Liver (tissue), 9 donors: ENCODE data around the gene MVB12B. TPM values are rescaled to one million over a fixed set of nuclear protein-coding genes. Genes with fewer than 3 reads are reported as not detected.

Source experiments
- DNase-seq: peaks from one replicate; pipeline ENCODE4 v3.0.0-alpha.2; 2017; ENCODE audit warnings: low spot score
- H3K27ac ChIP-seq, 2 donors: one replicate each; pipeline ENCODE4 v1.7.0; 2013; ENCODE audit warnings: inconsistent platforms in 2 of 2, low read length in 2 of 2, control low read depth in 1 of 2, low read depth in 1 of 2, mild to moderate bottlenecking in 1 of 2
- H3K27me3 ChIP-seq, 4 donors: one replicate each; pipeline versions ENCODE4 v1.6.1 to v1.7.0; 2013; ENCODE audit warnings: low read length in 3 of 4, inconsistent platforms in 1 of 4, mild to moderate bottlenecking in 1 of 4, moderate library complexity in 1 of 4; ENCODE audit not compliant: control insufficient read depth in 4 of 4, insufficient read depth in 4 of 4
- H3K36me3 ChIP-seq, 4 donors: one replicate each; pipeline versions ENCODE4 v1.6.1 to v1.7.0; 2013; ENCODE audit warnings: low read length in 3 of 4, mild to moderate bottlenecking in 3 of 4, low read depth in 1 of 4, moderate library complexity in 1 of 4; ENCODE audit not compliant: control insufficient read depth in 4 of 4, insufficient read depth in 3 of 4
- H3K4me1 ChIP-seq, 4 donors: one replicate each; pipeline versions ENCODE4 v1.6.1 to v1.7.0; 2013; ENCODE audit warnings: low read length in 3 of 4, mild to moderate bottlenecking in 3 of 4, moderate library complexity in 1 of 4; ENCODE audit not compliant: control insufficient read depth in 4 of 4, insufficient read depth in 4 of 4
- H3K4me3 ChIP-seq, 3 donors: one replicate each; pipeline versions ENCODE4 v1.6.1 to v1.7.0; 2013; ENCODE audit warnings: low read length in 3 of 3, control low read depth in 1 of 3, low read depth in 1 of 3, mild to moderate bottlenecking in 1 of 3
- H3K9ac ChIP-seq, 2 donors: one replicate each; pipeline ENCODE4 v1.7.0; 2013; ENCODE audit warnings: low read length in 2 of 2, mild to moderate bottlenecking in 2 of 2, moderate library complexity in 2 of 2, control low read depth in 1 of 2, low read depth in 1 of 2
- H3K9me3 ChIP-seq, 4 donors: one replicate each; pipeline versions ENCODE4 v1.6.1 to v1.7.0; 2013; ENCODE audit warnings: low read length in 3 of 4; ENCODE audit not compliant: control insufficient read depth in 4 of 4
- EGR1 ChIP-seq, 2 donors: IDR thresholded peaks; 2 replicates each; pipeline ENCODE4 v1.6.1; 2016 to 2018; ENCODE audit warnings: antibody characterized with exemption in 2 of 2, low read depth in 2 of 2
- FOXA1 ChIP-seq: IDR thresholded peaks from 2 replicates; pipeline ENCODE4 v1.6.1; 2016; ENCODE audit warnings: antibody characterized with exemption
- FOXA2 ChIP-seq: IDR thresholded peaks from 2 replicates; pipeline ENCODE4 v1.6.1; 2016; ENCODE audit warnings: antibody characterized with exemption
- GABPA ChIP-seq, 2 donors: IDR thresholded peaks in 1 of 2; conservative IDR thresholded peaks in 1 of 2; 2 replicates each; pipeline ENCODE4 v1.6.1; 2016; ENCODE audit warnings: antibody characterized with exemption in 2 of 2, mild to moderate bottlenecking in 1 of 2, moderate library complexity in 1 of 2
- HNF4A ChIP-seq, 2 donors: conservative IDR thresholded peaks; 2 replicates each; pipeline ENCODE4 v1.6.1; 2016; ENCODE audit warnings: antibody characterized with exemption in 2 of 2, mild to moderate bottlenecking in 2 of 2
- HNF4G ChIP-seq: IDR thresholded peaks from 2 replicates; pipeline ENCODE4 v1.6.1; 2016; ENCODE audit warnings: antibody characterized with exemption
- JUND ChIP-seq, 2 donors: IDR thresholded peaks; 2 replicates each; pipeline ENCODE4 v1.6.1; 2016; ENCODE audit warnings: antibody characterized with exemption in 2 of 2
- NR2F2 ChIP-seq: IDR thresholded peaks from 2 replicates; pipeline ENCODE4 v1.6.1; 2016; ENCODE audit warnings: antibody characterized with exemption
- RAD21 ChIP-seq, 2 donors: IDR thresholded peaks; 2 replicates each; pipeline ENCODE4 v1.6.1; 2016; ENCODE audit warnings: antibody characterized with exemption in 2 of 2, mild to moderate bottlenecking in 2 of 2
- RXRA ChIP-seq, 2 donors: IDR thresholded peaks; 2 replicates each; pipeline ENCODE4 v1.6.1; 2017 to 2018; ENCODE audit warnings: antibody characterized with exemption in 2 of 2, mild to moderate bottlenecking in 1 of 2
- SP1 ChIP-seq: IDR thresholded peaks from 2 replicates; pipeline ENCODE4 v1.6.1; 2018; ENCODE audit warnings: antibody characterized with exemption, mild to moderate bottlenecking
- TAF1 ChIP-seq: conservative IDR thresholded peaks from 2 replicates; pipeline ENCODE4 v1.6.1; 2016; ENCODE audit warnings: antibody characterized with exemption, mild to moderate bottlenecking
- YY1 ChIP-seq: IDR thresholded peaks from 2 replicates; pipeline ENCODE4 v1.6.1; 2016; ENCODE audit warnings: antibody characterized with exemption, mild to moderate bottlenecking
- WGBS: extraction: QIAGEN DNeasy Blood & Tissue Kit; methylation state at CpG from one replicate; pipeline ENCODE4 v1.1.7; 2013; 5-methylcytosine and 5-hydroxymethylcytosine counted together
- polyA plus RNA-seq, 2 donors: library from polyadenylated mRNA; stranded (reverse) in 1 of 2; unstranded in 1 of 2; fragments of 200-250 nt in 1 of 2; fragments of >200 nt in 1 of 2; fragmentation: Nextera tagmentation in 1 of 2; extraction: Ambion mirVana in 1 of 2; gene quantifications; one replicate each; pipeline versions ENCODE4 v1.2.1 to v1.2.3, GENCODE V29; 2013 to 2015
- total RNA-seq, 2 donors: library from RNA; depleted of rRNA; stranded (reverse); fragments of >200 nt; gene quantifications; one replicate each; pipeline ENCODE4 v1.2.3, GENCODE V29; 2014
- TF ChIP-seq, protein P1 (sequence below): fragments of 150-350 bp; IDR thresholded peaks from 2 replicates; pipeline ENCODE4 v1.5.1; 2017; ENCODE audit warnings: improper control_type of control experiment, low read depth, low read length; ENCODE audit not compliant: missing input control
- TF ChIP-seq, protein P2 (sequence below): IDR thresholded peaks from 2 replicates; pipeline ENCODE4 v1.6.1; 2016; ENCODE audit warnings: antibody characterized with exemption, mild to moderate bottlenecking
- TF ChIP-seq, protein P3 (sequence below): IDR thresholded peaks from 2 replicates; pipeline ENCODE4 v1.6.1; 2016; ENCODE audit warnings: antibody characterized with exemption
- TF ChIP-seq, protein P4 (sequence below): IDR thresholded peaks from 2 replicates; pipeline ENCODE4 v1.6.1; 2016; ENCODE audit warnings: antibody characterized with exemption
- TF ChIP-seq, protein P5 (sequence below): IDR thresholded peaks from 2 replicates; pipeline ENCODE4 v1.6.1; 2016; ENCODE audit warnings: antibody characterized with exemption
- donor health status: healthy.
- donor health status: healthy.
- donor health status: healthy.
- donor health status: healthy.
- donor health status: healthy.

Gene MVB12B
- total and polyA plus RNA-seq, 4 donors, result 5.3 to 12.4 (median 8.4) TPM

DNA sequence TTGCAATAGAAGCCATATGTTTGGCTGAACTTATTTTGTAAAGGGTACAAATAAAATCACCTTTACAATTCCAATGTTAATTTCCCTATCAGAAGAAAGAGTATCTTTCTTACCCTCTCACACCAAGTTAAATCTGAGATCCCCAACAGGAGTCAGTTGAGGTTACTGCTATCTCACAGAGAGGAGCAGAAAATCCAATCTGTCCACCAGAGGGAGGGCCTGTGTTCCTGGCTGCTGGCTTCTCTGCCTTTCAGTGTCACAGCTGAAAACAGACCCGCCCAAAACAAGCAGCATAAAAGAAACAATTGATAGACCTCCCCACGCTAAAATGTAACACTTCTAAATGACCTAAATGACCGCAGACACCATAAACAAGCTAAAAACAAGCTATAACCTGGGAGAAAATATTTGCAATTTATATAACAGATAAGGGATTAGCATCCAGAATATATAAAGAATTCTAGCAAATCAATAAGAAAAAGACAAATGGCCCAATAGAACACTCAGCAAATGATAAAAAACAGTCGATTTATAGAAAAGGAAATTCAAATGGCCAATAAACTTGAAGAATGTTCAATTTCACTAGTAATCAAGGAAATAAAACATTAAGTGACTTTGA lies 24.5 kb upstream of the MVB12B start:
- peak; percentile 47 for DNase-seq
- TF ChIP-seq RXRA (IDR thresholded peaks at IDR 0.05) (peak; percentile 24 to 68), RAD21 (IDR thresholded peaks at IDR 0.05) (peak; percentile 85 to 92)
- TF ChIP-seq, protein P1, sequence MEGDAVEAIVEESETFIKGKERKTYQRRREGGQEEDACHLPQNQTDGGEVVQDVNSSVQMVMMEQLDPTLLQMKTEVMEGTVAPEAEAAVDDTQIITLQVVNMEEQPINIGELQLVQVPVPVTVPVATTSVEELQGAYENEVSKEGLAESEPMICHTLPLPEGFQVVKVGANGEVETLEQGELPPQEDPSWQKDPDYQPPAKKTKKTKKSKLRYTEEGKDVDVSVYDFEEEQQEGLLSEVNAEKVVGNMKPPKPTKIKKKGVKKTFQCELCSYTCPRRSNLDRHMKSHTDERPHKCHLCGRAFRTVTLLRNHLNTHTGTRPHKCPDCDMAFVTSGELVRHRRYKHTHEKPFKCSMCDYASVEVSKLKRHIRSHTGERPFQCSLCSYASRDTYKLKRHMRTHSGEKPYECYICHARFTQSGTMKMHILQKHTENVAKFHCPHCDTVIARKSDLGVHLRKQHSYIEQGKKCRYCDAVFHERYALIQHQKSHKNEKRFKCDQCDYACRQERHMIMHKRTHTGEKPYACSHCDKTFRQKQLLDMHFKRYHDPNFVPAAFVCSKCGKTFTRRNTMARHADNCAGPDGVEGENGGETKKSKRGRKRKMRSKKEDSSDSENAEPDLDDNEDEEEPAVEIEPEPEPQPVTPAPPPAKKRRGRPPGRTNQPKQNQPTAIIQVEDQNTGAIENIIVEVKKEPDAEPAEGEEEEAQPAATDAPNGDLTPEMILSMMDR, result peak; percentile 67
- TF ChIP-seq, protein P2, sequence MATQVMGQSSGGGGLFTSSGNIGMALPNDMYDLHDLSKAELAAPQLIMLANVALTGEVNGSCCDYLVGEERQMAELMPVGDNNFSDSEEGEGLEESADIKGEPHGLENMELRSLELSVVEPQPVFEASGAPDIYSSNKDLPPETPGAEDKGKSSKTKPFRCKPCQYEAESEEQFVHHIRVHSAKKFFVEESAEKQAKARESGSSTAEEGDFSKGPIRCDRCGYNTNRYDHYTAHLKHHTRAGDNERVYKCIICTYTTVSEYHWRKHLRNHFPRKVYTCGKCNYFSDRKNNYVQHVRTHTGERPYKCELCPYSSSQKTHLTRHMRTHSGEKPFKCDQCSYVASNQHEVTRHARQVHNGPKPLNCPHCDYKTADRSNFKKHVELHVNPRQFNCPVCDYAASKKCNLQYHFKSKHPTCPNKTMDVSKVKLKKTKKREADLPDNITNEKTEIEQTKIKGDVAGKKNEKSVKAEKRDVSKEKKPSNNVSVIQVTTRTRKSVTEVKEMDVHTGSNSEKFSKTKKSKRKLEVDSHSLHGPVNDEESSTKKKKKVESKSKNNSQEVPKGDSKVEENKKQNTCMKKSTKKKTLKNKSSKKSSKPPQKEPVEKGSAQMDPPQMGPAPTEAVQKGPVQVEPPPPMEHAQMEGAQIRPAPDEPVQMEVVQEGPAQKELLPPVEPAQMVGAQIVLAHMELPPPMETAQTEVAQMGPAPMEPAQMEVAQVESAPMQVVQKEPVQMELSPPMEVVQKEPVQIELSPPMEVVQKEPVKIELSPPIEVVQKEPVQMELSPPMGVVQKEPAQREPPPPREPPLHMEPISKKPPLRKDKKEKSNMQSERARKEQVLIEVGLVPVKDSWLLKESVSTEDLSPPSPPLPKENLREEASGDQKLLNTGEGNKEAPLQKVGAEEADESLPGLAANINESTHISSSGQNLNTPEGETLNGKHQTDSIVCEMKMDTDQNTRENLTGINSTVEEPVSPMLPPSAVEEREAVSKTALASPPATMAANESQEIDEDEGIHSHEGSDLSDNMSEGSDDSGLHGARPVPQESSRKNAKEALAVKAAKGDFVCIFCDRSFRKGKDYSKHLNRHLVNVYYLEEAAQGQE, result no peak

DNA sequence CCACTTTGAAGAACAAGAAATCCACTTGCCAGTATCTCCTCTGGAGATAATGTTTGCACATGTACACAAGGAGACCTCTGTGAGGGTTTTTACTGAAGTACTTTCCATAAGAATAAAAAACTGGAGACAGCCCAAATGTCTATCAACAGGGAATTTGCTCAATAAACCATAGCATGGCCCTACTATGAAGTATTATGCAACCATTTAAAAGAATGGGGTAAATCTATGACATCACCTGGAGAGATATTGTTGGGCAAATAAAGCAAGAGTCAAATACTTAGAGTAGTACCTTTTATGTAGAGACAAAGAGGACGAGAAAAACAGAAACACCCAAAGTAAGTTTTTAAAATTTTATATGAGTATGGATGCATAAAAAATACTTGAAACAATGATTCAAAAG lies 23.9 kb upstream of the MVB12B start:
- H3K27me3 ChIP-seq, result no peaks in the 10 kb centered on the region
- no peak for DNase-seq
- H3K36me3 ChIP-seq, result no peaks in the 10 kb centered on the region
- no peak overlapping the region for H3K9ac ChIP-seq
- no peak for TF ChIP-seq EGR1 (IDR thresholded peaks at IDR 0.05; ENCODE audit: low read depth in 2 of 2)
- TF ChIP-seq YY1, result no peak
- TF ChIP-seq, protein P1, result no peak
- TF ChIP-seq, protein P2, result no peak
- TF ChIP-seq, protein P3, sequence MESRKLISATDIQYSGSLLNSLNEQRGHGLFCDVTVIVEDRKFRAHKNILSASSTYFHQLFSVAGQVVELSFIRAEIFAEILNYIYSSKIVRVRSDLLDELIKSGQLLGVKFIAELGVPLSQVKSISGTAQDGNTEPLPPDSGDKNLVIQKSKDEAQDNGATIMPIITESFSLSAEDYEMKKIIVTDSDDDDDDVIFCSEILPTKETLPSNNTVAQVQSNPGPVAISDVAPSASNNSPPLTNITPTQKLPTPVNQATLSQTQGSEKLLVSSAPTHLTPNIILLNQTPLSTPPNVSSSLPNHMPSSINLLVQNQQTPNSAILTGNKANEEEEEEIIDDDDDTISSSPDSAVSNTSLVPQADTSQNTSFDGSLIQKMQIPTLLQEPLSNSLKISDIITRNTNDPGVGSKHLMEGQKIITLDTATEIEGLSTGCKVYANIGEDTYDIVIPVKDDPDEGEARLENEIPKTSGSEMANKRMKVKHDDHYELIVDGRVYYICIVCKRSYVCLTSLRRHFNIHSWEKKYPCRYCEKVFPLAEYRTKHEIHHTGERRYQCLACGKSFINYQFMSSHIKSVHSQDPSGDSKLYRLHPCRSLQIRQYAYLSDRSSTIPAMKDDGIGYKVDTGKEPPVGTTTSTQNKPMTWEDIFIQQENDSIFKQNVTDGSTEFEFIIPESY, result no peak
- no peak for TF ChIP-seq JUND (IDR thresholded peaks at IDR 0.05)
- no peak for TF ChIP-seq NR2F2
- TF ChIP-seq TAF1, result no peak
- TF ChIP-seq HNF4G, result no peak
- TF ChIP-seq HNF4A (conservative IDR thresholded peaks at IDR 0.05), result no peak
- TF ChIP-seq RAD21 (IDR thresholded peaks at IDR 0.05), result no peak
- TF ChIP-seq FOXA2, result no peak
- no peak for TF ChIP-seq FOXA1
- TF ChIP-seq, protein P4, sequence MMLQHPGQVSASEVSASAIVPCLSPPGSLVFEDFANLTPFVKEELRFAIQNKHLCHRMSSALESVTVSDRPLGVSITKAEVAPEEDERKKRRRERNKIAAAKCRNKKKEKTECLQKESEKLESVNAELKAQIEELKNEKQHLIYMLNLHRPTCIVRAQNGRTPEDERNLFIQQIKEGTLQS, result no peak
- TF ChIP-seq RXRA (IDR thresholded peaks at IDR 0.05), result no peak
- no peak for TF ChIP-seq SP1
- TF ChIP-seq, protein P5, sequence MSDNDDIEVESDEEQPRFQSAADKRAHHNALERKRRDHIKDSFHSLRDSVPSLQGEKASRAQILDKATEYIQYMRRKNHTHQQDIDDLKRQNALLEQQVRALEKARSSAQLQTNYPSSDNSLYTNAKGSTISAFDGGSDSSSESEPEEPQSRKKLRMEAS, result no peak
- TF ChIP-seq GABPA (IDR thresholded peaks at IDR 0.05 in 1 of 2, conservative IDR thresholded peaks at IDR 0.05 in 1 of 2), result no peak
- 79% methylated on average over 1 of the region's 1 CpG for WGBS
- no peaks in the 10 kb centered on the region for H3K9me3 ChIP-seq
- H3K4me3 ChIP-seq, result no peak overlapping the region
- H3K4me1 ChIP-seq, result no peaks in the 10 kb centered on the region
- no peak overlapping the region for H3K27ac ChIP-seq

More for the DNA sequence above, 24.5 kb upstream of the MVB12B start:
- Histone ChIP-seq H3K27me3 (no peaks in the 10 kb centered on the region), H3K4me3 (no peak overlapping the region), H3K4me1 (no peaks in the 10 kb centered on the region), H3K36me3 (no peaks in the 10 kb centered on the region), H3K9ac (no peak overlapping the region), H3K27ac (no peak overlapping the region), H3K9me3 (no peaks in the 10 kb centered on the region)
- WGBS, result 19% methylated on average over 4 of the region's 4 CpGs
